ENCODE measurements around the gene PTPRN2.

DNA sequence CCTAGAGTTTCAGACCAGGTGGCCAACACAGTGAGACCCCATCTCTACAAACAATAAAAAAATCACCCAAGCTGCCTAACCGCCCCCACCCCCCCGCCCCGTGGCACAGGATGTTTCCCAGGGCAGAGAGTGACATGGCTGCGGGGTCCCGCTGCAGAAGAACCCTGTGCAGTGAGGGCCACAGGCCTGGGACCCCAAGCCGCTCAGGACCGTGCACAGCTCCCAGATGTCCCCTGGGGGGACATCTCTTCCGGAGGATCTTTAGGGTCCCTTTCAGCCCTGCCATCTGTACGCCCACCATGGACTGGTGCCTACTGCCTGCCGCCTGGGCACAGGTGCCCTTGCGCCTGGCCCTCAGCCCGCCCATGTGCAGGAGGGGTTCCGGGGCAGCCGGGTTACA is 877.2 kb downstream of the PTPRN2 start:
- TF ChIP-seq, protein P1, sequence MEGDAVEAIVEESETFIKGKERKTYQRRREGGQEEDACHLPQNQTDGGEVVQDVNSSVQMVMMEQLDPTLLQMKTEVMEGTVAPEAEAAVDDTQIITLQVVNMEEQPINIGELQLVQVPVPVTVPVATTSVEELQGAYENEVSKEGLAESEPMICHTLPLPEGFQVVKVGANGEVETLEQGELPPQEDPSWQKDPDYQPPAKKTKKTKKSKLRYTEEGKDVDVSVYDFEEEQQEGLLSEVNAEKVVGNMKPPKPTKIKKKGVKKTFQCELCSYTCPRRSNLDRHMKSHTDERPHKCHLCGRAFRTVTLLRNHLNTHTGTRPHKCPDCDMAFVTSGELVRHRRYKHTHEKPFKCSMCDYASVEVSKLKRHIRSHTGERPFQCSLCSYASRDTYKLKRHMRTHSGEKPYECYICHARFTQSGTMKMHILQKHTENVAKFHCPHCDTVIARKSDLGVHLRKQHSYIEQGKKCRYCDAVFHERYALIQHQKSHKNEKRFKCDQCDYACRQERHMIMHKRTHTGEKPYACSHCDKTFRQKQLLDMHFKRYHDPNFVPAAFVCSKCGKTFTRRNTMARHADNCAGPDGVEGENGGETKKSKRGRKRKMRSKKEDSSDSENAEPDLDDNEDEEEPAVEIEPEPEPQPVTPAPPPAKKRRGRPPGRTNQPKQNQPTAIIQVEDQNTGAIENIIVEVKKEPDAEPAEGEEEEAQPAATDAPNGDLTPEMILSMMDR (conservative IDR thresholded peaks at IDR 0.05 in 1 of 2, IDR thresholded peaks at IDR 0.05 in 1 of 2; ENCODE audit: extremely low read depth in 1 of 2, insufficient read depth in 1 of 2, low read depth in 1 of 2, low read length in 2 of 2): no peak
- no peak for TF ChIP-seq EZH2 (IDR thresholded peaks at IDR 0.05; ENCODE audit: borderline replicate concordance, low read length)

Measured in mammary epithelial cell (primary cell).